Type B pancreatic cell (in vitro differentiated cells): ENCODE measurements around the gene SEC63. TPM values are rescaled to one million over a fixed set of nuclear protein-coding genes. Genes with fewer than 3 reads are reported as not detected.

ENCODE experiments used
- DNase-seq: peaks from one replicate; pipeline ENCODE4 v3.0.0; 2021; ENCODE audit warnings: mixed read lengths; ENCODE audit not compliant: unreplicated experiment; ENCODE audit errors: extremely low spot score
- H3K27ac Mint-ChIP-seq: 2 replicates; pipeline ENCODE4 v1.8.0; 2021; ENCODE audit warnings: mild to moderate bottlenecking, mixed read lengths
- H3K27me3 Mint-ChIP-seq: 2 replicates; pipeline ENCODE4 v1.8.0; 2021; ENCODE audit warnings: mixed read lengths
- H3K36me3 Mint-ChIP-seq: 2 replicates; pipeline ENCODE4 v1.8.0; 2021; ENCODE audit warnings: mixed read lengths
- H3K4me1 Mint-ChIP-seq: one replicate; pipeline ENCODE4 v1.8.0; 2021; ENCODE audit warnings: mixed read lengths; ENCODE audit not compliant: unreplicated experiment
- H3K4me3 Mint-ChIP-seq: 2 replicates; pipeline ENCODE4 v1.8.0; 2021; ENCODE audit warnings: mild to moderate bottlenecking, mixed read lengths
- H3K9me3 Mint-ChIP-seq: 2 replicates; pipeline ENCODE4 v1.8.0; 2021; ENCODE audit warnings: mixed read lengths
- CTCF ChIP-seq: fragments of 200-600 bp; sonication (generic); conservative IDR thresholded peaks from 2 replicates; pipeline ENCODE4 v1.5.0; 2021; ENCODE audit warnings: antibody characterized with exemption, mild to moderate bottlenecking
- total RNA-seq: library from RNA; stranded (reverse); gene quantifications from 2 replicates; pipeline ENCODE4 v1.2.1, GENCODE V29; 2021; ENCODE audit warnings: low replicate concordance

The SEC63 gene
- total RNA-seq, 1 donor from 2014 or later: 106 TPM

- H3K9me3 Mint-ChIP-seq: no peaks in the 10 kb centered on the region
- DNase-seq: peak; percentile 34
- no peak overlapping the region for H3K27ac Mint-ChIP-seq
- H3K36me3 Mint-ChIP-seq: no peaks in the 10 kb centered on the region
- no peaks in the 10 kb centered on the region for H3K4me1 Mint-ChIP-seq
- no peak overlapping the region for H3K4me3 Mint-ChIP-seq
- H3K27me3 Mint-ChIP-seq: no peaks in the 10 kb centered on the region
- no peak for TF ChIP-seq CTCF
Measured at GRCh38 chr6:107833136-107833535, 124.9 kb downstream of the SEC63 start.

GRCh38 chr6:107832151-107833056, 125.6 kb downstream of the SEC63 start:
- DNase-seq: peak; percentile 37
- no peak for TF ChIP-seq CTCF
- no peaks in the 10 kb centered on the region for H3K27me3 Mint-ChIP-seq
- no peak overlapping the region for H3K4me3 Mint-ChIP-seq
- H3K4me1 Mint-ChIP-seq: no peaks in the 10 kb centered on the region
- no peaks in the 10 kb centered on the region for H3K9me3 Mint-ChIP-seq
- no peak overlapping the region for H3K27ac Mint-ChIP-seq
- H3K36me3 Mint-ChIP-seq: no peaks in the 10 kb centered on the region

- H3K27ac Mint-ChIP-seq: no peak overlapping the region
- H3K4me1 Mint-ChIP-seq: no peaks in the 10 kb centered on the region
- no peaks in the 10 kb centered on the region for H3K9me3 Mint-ChIP-seq
- no peak for DNase-seq
- H3K36me3 Mint-ChIP-seq: no peaks in the 10 kb centered on the region
- no peak overlapping the region for H3K4me3 Mint-ChIP-seq
- no peak for TF ChIP-seq CTCF
- H3K27me3 Mint-ChIP-seq: no peaks in the 10 kb centered on the region
Measured at GRCh38 chr6:107830060-107830459, 127.9 kb downstream of the SEC63 start.

DNA sequence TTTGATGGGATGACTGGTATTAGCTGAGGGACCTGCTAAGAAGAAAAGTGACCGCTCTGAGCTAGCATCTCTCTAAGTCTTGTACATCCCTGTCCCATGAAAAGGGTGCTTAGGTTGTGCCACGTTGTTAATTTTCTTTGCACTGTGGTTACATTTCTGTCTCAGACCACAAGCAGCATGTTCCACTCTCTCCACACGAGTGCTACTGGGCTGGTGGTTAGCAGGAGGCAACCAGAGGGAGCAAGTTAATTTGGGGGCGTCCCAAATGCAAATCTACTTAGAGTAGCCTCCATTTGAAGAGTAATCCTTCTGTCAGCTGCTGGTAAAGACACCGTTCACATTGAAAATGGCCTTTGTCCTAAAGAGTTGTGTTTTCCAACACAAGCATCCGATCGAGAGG, 130.5 kb downstream of the SEC63 start:
- no peak for DNase-seq
- H3K4me1 Mint-ChIP-seq: peaks cover 13% of the 10 kb centered on the region
- no peak overlapping the region for H3K4me3 Mint-ChIP-seq
- no peak overlapping the region for H3K27ac Mint-ChIP-seq
- no peaks in the 10 kb centered on the region for H3K36me3 Mint-ChIP-seq
- H3K9me3 Mint-ChIP-seq: no peaks in the 10 kb centered on the region
- no peak for TF ChIP-seq CTCF
- H3K27me3 Mint-ChIP-seq: peaks cover 4% of the 10 kb centered on the region

DNA sequence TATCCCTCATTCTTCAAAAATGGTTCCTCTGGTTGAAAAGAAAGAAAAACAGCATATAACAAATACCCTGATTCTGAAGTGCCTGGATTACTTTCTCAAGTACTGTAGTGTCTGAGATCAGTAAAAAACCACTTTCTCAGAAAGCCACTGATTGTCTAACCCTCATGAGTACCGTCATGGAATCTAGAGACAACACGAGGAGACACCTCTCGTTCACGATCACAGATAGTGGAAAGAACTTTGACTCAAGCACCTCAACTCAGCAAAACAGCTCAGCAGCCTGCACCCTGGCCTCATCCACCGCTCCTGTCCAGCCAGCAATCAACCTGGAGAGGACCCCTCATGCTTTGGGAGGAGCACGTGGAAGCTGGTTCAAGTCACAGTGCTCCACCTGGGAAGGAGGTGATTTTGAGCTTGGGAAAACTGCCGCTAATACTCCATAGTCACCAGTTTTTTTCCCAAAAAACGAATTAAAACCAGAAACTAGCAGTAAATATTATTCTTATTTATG, 134.9 kb downstream of the SEC63 start:
- Mint-ChIP-seq H3K27me3 (peaks cover 12% of the 10 kb centered on the region), H3K27ac (no peak overlapping the region), H3K9me3 (no peaks in the 10 kb centered on the region), H3K4me1 (peaks cover 49% of the 10 kb centered on the region), H3K36me3 (no peaks in the 10 kb centered on the region), H3K4me3 (no peak overlapping the region)
- TF ChIP-seq CTCF: no peak
- no peak for DNase-seq
